NK-92 treated with Interleukin-12 subunit alpha and Interleukin-12 subunit beta, amount 100 ng/mL, for 24 hours (cell line): ENCODE measurements around the gene TBPL2.
"Not testable (repeated sequence)": the region's sequence is repeated elsewhere in the genome, so short reads cannot be mapped to it uniquely, and the experiment has no call there.

Source experiments
- DNase-seq: peaks from one replicate; lab custom pipeline; 2025; lab: John Stamatoyannopoulos, UW

The TBPL2 gene

GRCh38 chr14:55401751-55402150 is 38.7 kb downstream of the TBPL2 start:
- DNase-seq = no peak

GRCh38 chr14:55399852-55400251 is 40.6 kb downstream of the TBPL2 start:
- DNase-seq = no peak

- no peak for DNase-seq
Measured at GRCh38 chr14:55399183-55399582, 41.2 kb downstream of the TBPL2 start.

GRCh38 chr14:55398679-55399078 is 41.7 kb downstream of the TBPL2 start:
- DNase-seq = no peak

- DNase-seq = no peak
Measured at GRCh38 chr14:55389330-55389729, 51.1 kb downstream of the TBPL2 start.

- DNase-seq = no peak
Measured at GRCh38 chr14:55388160-55388559, 52.3 kb downstream of the TBPL2 start.

- no peak for DNase-seq
Measured at GRCh38 chr14:55387121-55387520, 53.3 kb downstream of the TBPL2 start.

- DNase-seq = no peak
Measured at GRCh38 chr14:55386037-55386808, 54.2 kb downstream of the TBPL2 start.

GRCh38 chr14:55384536-55384935 is 55.9 kb downstream of the TBPL2 start:
- no peak for DNase-seq

GRCh38 chr14:55383541-55384140 is 56.8 kb downstream of the TBPL2 start:
- no peak for DNase-seq

GRCh38 chr14:55383056-55383466 is 57.4 kb downstream of the TBPL2 start:
- not testable (repeated sequence) for DNase-seq

- no peak for DNase-seq
Measured at GRCh38 chr14:55382483-55382882, 57.9 kb downstream of the TBPL2 start.

- no peak for DNase-seq
Measured at GRCh38 chr14:55381561-55381960, 58.9 kb downstream of the TBPL2 start.

GRCh38 chr14:55381040-55381439 is 59.4 kb downstream of the TBPL2 start:
- DNase-seq = no peak

GRCh38 chr14:55377236-55377635 is 63.2 kb downstream of the TBPL2 start:
- DNase-seq = no peak

GRCh38 chr14:55374771-55375170 is 65.6 kb downstream of the TBPL2 start:
- no peak for DNase-seq

- DNase-seq = no peak
Measured at GRCh38 chr14:55373784-55374705, 66.4 kb downstream of the TBPL2 start.

GRCh38 chr14:55372825-55373224 is 67.6 kb downstream of the TBPL2 start:
- no peak for DNase-seq

GRCh38 chr14:55372423-55372822 is 68.0 kb downstream of the TBPL2 start:
- no peak for DNase-seq

GRCh38 chr14:55370883-55371455 is 69.4 kb downstream of the TBPL2 start:
- DNase-seq = no peak

- DNase-seq = no peak
Measured at GRCh38 chr14:55366271-55366670, 74.1 kb downstream of the TBPL2 start.
